ENCODE results near the gene SWI5.

- no peak for TF ChIP-seq ARNTL (CRISPR knock-in tag; IDR thresholded peaks at IDR 0.05; ENCODE audit: borderline replicate concordance, low read depth)
- TF ChIP-seq, protein P1, sequence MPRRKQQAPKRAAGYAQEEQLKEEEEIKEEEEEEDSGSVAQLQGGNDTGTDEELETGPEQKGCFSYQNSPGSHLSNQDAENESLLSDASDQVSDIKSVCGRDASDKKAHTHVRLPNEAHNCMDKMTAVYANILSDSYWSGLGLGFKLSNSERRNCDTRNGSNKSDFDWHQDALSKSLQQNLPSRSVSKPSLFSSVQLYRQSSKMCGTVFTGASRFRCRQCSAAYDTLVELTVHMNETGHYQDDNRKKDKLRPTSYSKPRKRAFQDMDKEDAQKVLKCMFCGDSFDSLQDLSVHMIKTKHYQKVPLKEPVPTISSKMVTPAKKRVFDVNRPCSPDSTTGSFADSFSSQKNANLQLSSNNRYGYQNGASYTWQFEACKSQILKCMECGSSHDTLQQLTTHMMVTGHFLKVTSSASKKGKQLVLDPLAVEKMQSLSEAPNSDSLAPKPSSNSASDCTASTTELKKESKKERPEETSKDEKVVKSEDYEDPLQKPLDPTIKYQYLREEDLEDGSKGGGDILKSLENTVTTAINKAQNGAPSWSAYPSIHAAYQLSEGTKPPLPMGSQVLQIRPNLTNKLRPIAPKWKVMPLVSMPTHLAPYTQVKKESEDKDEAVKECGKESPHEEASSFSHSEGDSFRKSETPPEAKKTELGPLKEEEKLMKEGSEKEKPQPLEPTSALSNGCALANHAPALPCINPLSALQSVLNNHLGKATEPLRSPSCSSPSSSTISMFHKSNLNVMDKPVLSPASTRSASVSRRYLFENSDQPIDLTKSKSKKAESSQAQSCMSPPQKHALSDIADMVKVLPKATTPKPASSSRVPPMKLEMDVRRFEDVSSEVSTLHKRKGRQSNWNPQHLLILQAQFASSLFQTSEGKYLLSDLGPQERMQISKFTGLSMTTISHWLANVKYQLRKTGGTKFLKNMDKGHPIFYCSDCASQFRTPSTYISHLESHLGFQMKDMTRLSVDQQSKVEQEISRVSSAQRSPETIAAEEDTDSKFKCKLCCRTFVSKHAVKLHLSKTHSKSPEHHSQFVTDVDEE (CRISPR knock-in tag; IDR thresholded peaks at IDR 0.05) = no peak
- no peak for TF ChIP-seq ZFP3 (CRISPR knock-in tag; IDR thresholded peaks at IDR 0.05)
- TF ChIP-seq GLIS3 (CRISPR knock-in tag; IDR thresholded peaks at IDR 0.05) = no peak
- TF ChIP-seq RARB (CRISPR knock-in tag; IDR thresholded peaks at IDR 0.05) = no peak
- no peak for TF ChIP-seq TCF4 (CRISPR knock-in tag; IDR thresholded peaks at IDR 0.05; ENCODE audit: borderline replicate concordance)
- TF ChIP-seq ZFP30 (CRISPR knock-in tag; IDR thresholded peaks at IDR 0.05) = no peak
- no peak for TF ChIP-seq CSRNP3 (CRISPR knock-in tag; IDR thresholded peaks at IDR 0.05)
- TF ChIP-seq PPARA (CRISPR knock-in tag; IDR thresholded peaks at IDR 0.05; ENCODE audit: borderline replicate concordance) = no peak
These were observed 47.2 kb downstream of the SWI5 start for GRCh38 chr9:128323212-128323730.

All from SK-N-SH treated with all-trans-retinoic acid at 6 μM for 48 hours (cell line).